Lower leg skin (tissue), 3 donors: ENCODE measurements around the gene KLF5.

ENCODE experiments used
- CTCF ChIP-seq, 3 donors: fragments of 450-650 bp; IDR thresholded peaks; one replicate each; pipeline ENCODE4 v1.5.1; 2016; ENCODE audit warnings: antibody characterized with exemption in 3 of 3, mild to moderate bottlenecking in 3 of 3, moderate library complexity in 2 of 3
- POLR2A ChIP-seq, 2 donors: fragments of 450-650 bp; IDR thresholded peaks; one replicate each; pipeline ENCODE4 v1.6.1; 2016 to 2017; ENCODE audit warnings: antibody characterized with exemption in 2 of 2, mild to moderate bottlenecking in 1 of 2, moderate library complexity in 1 of 2

GRCh38 chr13:73089213-73089612 lies 30.4 kb downstream of the KLF5 start:
- no peak for TF ChIP-seq POLR2A (IDR thresholded peaks at IDR 0.05)
- no peak for TF ChIP-seq CTCF (IDR thresholded peaks at IDR 0.05)
